Measurements from ENCODE around the gene SYNDIG1. TPM values are rescaled to one million over a fixed set of nuclear protein-coding genes. Genes with fewer than 3 reads are reported as not detected.

Gene SYNDIG1
- total RNA-seq, 1 donor from 2014 or later, result not detected

DNA sequence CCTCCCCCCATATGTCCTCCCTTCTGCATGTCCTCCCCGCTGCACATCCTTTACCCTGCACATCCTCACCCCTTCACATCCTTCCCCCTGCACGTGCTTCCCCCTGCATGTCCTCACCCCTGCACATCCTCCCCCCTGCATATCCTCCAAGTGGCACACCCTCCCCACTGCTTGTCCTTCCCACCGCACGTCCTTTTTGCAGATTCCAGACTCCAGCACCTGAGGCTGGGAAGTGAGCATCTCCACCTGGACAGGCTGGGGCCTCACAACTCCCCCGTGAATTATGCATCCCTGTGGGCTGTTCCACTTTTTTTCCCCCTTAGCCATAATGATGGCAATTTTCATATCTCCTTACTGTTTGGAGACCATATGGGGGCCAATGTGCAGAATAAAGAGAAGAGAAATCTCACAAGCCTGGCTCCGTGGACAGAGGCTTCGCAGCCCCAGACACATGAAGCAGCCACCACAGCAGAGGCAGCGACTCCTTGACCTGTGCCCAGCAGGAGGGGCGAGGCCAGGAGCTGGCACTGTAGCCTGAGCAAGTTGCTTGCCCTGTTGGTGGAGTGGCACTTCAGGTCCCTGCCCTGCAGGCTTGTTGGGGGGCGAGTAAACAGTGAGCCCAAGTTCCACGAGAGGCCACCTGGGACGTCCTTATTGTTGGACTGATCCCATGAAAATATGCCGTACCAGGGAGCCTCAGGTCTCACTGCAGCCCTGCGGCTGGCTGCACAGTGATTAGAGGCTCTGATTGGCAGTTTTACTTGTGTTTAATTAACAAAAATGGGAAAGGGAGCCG is 113.1 kb downstream of the SYNDIG1 start:
- TF ChIP-seq, protein P1, sequence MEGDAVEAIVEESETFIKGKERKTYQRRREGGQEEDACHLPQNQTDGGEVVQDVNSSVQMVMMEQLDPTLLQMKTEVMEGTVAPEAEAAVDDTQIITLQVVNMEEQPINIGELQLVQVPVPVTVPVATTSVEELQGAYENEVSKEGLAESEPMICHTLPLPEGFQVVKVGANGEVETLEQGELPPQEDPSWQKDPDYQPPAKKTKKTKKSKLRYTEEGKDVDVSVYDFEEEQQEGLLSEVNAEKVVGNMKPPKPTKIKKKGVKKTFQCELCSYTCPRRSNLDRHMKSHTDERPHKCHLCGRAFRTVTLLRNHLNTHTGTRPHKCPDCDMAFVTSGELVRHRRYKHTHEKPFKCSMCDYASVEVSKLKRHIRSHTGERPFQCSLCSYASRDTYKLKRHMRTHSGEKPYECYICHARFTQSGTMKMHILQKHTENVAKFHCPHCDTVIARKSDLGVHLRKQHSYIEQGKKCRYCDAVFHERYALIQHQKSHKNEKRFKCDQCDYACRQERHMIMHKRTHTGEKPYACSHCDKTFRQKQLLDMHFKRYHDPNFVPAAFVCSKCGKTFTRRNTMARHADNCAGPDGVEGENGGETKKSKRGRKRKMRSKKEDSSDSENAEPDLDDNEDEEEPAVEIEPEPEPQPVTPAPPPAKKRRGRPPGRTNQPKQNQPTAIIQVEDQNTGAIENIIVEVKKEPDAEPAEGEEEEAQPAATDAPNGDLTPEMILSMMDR (IDR thresholded peaks at IDR 0.05; ENCODE audit: insufficient read depth, low read length, severe bottlenecking), result no peak
- Histone ChIP-seq H3K27me3 (ENCODE audit: control insufficient read depth, insufficient read depth, low read length) (no peaks in the 10 kb centered on the region), H3K4me3 (ENCODE audit: low read depth, low read length) (no peak overlapping the region), H3K36me3 (ENCODE audit: control insufficient read depth, insufficient read depth, low read length) (no peaks in the 10 kb centered on the region)
- DNase-seq (ENCODE audit: low read depth) (no peak), FAIRE-seq (no peak)

GRCh38 chr20:24583169-24583792 is 113.9 kb downstream of the SYNDIG1 start:
- no peaks in the 10 kb centered on the region for H3K27me3 ChIP-seq (ENCODE audit: control insufficient read depth, insufficient read depth, low read length)
- no peaks in the 10 kb centered on the region for H3K36me3 ChIP-seq (ENCODE audit: control insufficient read depth, insufficient read depth, low read length)
- DNase-seq (ENCODE audit: low read depth) (no peak), FAIRE-seq (no peak)
- no peak overlapping the region for H3K4me3 ChIP-seq (ENCODE audit: low read depth, low read length)
- TF ChIP-seq, protein P1 (IDR thresholded peaks at IDR 0.05; ENCODE audit: insufficient read depth, low read length, severe bottlenecking), result no peak

- no peak overlapping the region for H3K4me3 ChIP-seq (ENCODE audit: low read depth, low read length)
- TF ChIP-seq, protein P1 (IDR thresholded peaks at IDR 0.05; ENCODE audit: insufficient read depth, low read length, severe bottlenecking), result no peak
- DNase-seq (ENCODE audit: low read depth) (no peak), FAIRE-seq (no peak)
- no peaks in the 10 kb centered on the region for H3K27me3 ChIP-seq (ENCODE audit: control insufficient read depth, insufficient read depth, low read length)
- no peaks in the 10 kb centered on the region for H3K36me3 ChIP-seq (ENCODE audit: control insufficient read depth, insufficient read depth, low read length)
Observed at GRCh38 chr20:24584078-24584477, 114.6 kb downstream of the SYNDIG1 start.

- TF ChIP-seq, protein P1 (IDR thresholded peaks at IDR 0.05; ENCODE audit: insufficient read depth, low read length, severe bottlenecking), result no peak
- Histone ChIP-seq H3K36me3 (ENCODE audit: control insufficient read depth, insufficient read depth, low read length) (no peaks in the 10 kb centered on the region), H3K27me3 (ENCODE audit: control insufficient read depth, insufficient read depth, low read length) (no peaks in the 10 kb centered on the region), H3K4me3 (ENCODE audit: low read depth, low read length) (no peak overlapping the region)
- DNase-seq (ENCODE audit: low read depth) (no peak), FAIRE-seq (peak; percentile 7)
Observed at GRCh38 chr20:24584538-24585356, 115.3 kb downstream of the SYNDIG1 start.

GRCh38 chr20:24585796-24586522 is 116.5 kb downstream of the SYNDIG1 start:
- Histone ChIP-seq H3K36me3 (ENCODE audit: control insufficient read depth, insufficient read depth, low read length) (no peaks in the 10 kb centered on the region), H3K4me3 (ENCODE audit: low read depth, low read length) (no peak overlapping the region), H3K27me3 (ENCODE audit: control insufficient read depth, insufficient read depth, low read length) (no peaks in the 10 kb centered on the region)
- TF ChIP-seq, protein P1 (IDR thresholded peaks at IDR 0.05; ENCODE audit: insufficient read depth, low read length, severe bottlenecking), result no peak
- no peak for DNase-seq (ENCODE audit: low read depth)
- FAIRE-seq, result no peak
